ENCODE measurements around the gene RRAS2. TPM values are rescaled to one million over a fixed set of nuclear protein-coding genes. Genes with fewer than 3 reads are reported as not detected.
"Not testable (repeated sequence)": the region's sequence is repeated elsewhere in the genome, so short reads cannot be mapped to it uniquely, and the experiment has no call there.

Gene RRAS2
- total RNA-seq, 1 experiment from 2014 or later, result 41.1 TPM

DNA sequence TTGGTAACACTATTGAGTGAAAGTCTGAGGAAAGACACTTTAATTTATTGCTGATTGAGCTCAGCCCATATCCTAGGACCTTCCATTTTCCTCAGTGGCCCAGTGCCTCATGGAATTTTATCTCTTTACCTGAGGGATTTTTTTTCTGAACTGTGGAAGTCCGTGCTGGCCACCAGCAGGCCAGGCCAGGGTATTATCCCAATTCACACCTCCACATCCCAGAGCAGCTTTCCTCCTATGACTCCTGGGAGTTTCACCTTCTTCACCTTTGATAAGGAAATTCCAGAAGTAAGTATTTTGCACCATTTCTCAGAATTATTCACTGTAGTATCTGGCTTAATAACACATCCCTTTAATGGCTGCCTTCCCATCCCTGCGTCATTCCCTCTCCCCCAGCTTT, 13.0 kb upstream of the RRAS2 start:
- no peak for DNase-seq (ENCODE audit: low read depth)

DNA sequence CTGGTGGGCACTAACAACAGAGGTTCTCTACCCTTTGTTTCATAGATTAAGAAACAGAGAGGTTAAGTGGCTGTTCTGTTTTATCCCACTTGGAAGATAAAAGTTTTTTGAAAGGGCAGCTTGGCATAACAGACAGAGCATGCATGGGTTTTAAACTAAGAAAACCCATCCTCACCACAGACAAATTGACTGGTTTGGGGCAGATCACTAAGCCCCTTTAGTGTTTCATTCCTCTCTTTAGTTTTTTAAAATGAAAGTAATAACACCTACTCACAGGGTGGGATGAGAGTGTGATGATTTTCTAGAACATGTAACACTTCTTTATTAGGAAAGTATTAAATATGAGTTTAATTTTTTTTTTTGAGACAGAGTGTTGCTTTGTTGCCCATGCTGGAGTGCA, 12.3 kb upstream of the RRAS2 start:
- no peak for DNase-seq (ENCODE audit: low read depth)

DNA sequence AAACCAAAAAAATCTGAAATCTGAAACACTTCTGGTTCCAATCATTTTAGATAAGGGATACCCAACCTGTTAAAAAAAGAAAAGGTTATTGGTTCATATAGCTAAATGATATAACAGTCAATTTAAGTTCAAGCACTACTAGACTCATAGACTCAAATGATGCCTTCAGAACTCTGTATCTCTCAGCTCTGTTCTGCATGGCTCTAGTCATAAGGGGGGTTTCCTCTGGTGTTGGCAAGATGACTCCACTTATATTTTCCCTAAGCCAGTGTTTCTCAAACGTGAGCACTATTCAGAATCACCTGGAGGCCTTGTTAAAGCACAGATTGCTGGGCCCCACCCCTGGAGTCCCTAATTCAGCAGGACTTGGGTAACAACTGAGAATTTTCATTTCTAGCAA, 11.5 kb upstream of the RRAS2 start:
- DNase-seq (ENCODE audit: low read depth), result no peak

DNA sequence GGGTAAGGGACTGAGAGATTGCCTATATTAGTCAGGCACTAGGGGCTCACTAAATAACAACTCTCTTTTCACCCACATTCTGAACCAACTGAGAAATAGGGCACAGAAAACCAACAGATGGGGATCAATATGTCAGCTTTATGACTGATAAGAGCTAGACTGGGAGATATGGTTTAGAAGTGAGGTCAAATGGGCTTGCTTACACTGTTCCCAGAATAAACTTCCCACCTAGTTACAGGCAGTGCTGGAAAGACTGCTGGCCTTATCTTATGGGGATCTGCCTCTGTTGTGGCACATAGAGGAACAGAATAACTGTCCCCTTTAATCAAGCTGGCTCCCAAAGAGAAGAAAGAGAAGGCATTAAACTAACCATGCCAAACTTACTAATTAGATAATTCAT, 10.6 kb upstream of the RRAS2 start:
- no peak for DNase-seq (ENCODE audit: low read depth)

DNA sequence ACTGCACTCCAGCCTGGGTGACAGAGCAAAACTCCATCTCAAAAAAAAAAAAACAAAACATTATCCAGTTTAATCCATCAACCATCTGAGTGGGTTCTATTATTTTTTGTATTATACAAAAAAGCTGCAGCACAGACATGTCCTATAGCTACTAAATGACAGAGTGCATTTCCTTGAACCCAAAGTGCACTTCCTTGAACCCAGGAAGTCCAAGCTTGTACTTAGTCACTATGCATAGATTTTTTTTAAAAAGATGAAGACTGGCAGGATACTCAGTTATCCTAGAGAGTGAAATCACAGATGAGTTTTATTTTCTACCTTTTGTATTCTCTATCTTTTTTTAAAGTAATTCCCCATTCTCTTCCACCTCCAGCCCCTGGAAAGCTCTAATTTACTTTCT, 8.0 kb upstream of the RRAS2 start:
- no peak for DNase-seq (ENCODE audit: low read depth)

DNA sequence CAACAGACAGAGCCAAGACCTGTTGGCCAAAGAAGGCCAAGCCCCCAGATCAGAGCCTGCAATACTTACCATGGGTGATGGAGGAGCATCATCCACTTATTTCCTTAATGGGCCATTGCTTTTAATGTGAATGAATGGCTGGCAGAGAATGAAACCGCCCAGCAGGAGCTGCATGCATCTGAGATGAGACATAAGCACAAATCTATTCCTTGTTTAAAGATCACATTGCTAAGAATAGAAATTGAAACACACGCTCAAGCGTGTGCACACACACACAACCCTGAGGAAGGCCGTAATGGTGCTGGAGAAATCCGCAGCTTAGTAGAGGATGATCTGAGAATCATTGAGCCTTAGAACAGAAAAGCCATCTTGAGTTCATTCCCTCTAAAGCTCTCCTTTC, 5.3 kb upstream of the RRAS2 start:
- DNase-seq (ENCODE audit: low read depth), result no peak

DNA sequence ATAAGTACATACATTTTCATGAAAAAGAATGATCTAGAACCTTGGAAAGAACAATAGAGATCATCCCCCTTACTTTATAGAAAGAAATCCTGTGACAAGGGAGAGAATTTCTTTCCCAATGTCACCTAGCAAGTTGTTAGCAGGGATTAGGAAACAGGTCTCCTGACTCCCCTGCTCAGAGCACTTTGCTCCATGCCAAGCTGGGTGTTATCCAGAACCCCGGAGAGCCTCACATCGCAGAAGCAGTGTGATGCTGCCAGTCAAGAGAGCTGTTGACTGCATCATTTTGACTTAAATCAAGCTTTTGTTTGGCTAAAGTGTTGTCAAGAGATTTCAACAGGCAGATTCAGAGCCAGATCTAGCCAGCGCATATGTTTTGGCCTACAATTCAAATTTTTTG, 3.6 kb upstream of the RRAS2 start:
- DNase-seq (ENCODE audit: low read depth), result no peak

DNA sequence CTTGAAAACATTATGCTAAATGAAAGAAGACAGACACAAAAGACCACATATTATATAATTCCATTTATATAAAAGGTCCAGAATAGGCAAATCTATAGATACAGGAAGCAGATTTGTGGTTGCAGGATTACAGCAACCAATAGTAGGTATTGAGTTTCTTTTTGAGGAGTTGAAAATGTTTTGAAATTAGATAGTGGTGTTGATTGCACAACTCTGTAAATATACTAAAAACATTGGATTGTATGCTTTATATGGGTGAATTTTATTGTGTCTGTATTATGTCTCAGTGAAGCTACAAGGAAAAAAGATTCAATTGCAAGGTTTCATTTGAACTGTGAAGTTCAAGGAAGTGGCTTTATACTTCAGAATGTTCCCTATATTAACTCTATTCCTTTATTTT, 3.0 kb upstream of the RRAS2 start:
- no peak for DNase-seq (ENCODE audit: low read depth)

DNA sequence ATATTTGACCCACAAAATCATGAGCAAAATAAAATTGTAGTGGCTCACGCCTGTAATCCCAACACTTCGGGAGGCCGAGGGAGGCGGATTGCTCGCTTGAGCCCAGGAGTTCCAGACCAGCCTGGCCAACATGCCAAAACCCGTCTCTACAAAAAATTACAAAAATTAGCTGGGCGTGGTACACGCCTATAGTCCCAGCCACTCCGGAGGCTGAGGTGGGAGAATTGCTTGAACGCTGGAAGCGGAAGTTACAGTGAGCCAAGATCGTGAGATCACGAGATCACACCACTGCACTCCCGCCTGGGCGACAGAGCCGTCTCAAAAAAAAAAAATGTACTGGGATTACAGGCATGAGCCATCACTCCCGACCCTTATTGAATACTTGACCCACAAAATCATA, 2.0 kb upstream of the RRAS2 start:
- DNase-seq (ENCODE audit: low read depth), result no peak

DNA sequence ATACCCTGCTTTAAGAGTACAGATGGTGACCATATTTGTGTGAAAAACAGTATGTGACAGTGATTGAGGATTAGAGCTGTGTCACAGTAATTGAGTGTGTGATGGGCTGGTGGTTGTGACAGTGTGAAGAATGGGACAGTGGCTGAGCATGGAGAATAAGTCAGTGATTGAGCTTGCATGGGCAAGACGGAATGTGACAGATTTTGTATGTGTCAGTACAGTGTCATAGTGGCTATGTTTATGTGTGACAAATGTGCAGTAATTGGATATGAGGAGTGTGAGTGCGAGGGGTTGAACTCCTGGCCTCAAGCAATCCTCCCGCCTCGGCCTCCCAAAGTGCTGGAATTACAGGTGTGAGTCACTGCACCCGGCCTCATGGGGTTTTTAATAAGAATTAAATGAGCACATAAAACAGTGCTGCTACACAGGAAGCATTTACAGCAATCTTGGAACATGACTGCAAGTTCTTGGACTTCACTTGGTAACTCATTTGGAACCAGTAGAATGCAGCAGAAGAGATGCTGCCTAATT, 583 bp upstream of the RRAS2 start:
- DNase-seq (ENCODE audit: low read depth), result peak; percentile 17

DNA sequence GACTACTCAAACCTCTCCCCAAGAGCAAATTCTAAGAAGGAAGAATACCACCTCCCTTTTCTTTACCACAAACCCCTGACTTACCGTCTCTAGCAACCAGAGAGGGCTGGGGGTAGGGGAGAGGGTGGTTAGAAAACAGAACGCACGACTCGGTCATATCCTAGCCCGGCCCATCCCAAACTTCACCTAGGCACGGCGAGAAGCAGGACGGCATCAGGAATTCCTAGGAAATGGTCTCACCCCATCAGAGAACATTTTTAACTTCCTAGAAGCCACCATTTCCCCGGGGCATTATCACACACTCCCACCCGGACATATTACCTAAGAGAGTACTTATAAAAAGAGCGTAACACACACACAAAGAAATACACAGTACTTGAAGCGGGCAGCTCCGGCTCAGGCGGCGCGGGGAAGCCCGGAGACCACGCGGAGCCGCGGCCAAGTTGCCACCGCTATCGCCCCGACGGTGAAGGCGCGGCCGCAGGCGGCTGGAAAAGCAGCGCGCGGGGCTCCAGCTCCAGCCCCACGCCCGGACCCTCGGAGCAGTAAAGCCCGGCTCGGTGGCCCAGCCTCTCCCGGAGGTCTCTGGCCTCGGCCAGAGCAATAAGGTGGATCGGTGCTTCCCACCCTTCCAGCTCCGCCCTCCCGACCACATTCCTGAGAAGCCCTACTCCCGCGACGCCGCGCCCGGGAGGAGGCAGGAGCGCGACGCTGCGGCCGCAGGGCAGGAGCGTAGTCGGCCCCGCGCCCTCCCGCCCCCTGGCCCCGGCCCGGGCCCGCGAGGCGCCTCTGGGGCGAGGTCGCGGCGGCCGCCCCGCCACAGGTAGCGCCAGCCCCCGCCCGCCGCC, 878 bp downstream of the RRAS2 start:
- DNase-seq (ENCODE audit: low read depth), result peak; percentile 65

DNA sequence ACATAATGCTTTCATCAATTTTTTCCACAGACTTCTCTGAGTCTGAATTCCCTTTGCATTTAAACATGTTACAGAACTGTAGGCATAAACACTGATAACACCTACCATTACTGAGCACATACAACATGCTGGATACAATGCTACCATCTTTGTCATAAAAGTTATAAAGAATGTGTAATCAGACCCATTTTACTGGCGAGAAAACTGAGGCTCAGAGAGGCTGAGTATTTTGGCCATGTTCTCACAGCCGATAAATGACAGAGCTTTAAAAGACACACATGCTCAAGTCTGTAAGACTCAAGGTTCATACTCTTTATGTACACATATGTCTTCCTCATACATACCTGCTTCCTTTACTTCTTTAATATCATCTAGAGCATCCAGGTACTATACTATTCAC, 2.6 kb downstream of the RRAS2 start:
- DNase-seq (ENCODE audit: low read depth), result no peak

DNA sequence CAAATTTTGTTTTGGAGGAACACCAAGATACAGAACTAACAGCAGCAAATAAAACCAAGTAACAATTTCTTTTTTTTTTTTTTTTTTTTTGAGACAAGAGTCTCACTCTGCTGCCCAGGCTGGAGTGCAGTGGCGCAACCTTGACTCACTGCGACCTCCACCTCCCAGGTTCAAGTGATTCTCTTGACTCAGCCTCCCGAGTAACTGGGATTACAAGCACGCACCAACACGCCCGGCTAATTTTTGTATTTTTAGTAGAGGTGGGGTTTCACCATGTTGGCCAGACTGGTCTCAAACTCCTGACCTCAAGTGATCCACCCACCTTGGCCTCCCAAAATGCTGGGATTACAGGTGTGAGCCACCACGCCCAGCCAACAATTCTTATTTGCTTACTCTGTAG, 4.4 kb downstream of the RRAS2 start:
- DNase-seq (ENCODE audit: low read depth), result not testable (repeated sequence)

DNA sequence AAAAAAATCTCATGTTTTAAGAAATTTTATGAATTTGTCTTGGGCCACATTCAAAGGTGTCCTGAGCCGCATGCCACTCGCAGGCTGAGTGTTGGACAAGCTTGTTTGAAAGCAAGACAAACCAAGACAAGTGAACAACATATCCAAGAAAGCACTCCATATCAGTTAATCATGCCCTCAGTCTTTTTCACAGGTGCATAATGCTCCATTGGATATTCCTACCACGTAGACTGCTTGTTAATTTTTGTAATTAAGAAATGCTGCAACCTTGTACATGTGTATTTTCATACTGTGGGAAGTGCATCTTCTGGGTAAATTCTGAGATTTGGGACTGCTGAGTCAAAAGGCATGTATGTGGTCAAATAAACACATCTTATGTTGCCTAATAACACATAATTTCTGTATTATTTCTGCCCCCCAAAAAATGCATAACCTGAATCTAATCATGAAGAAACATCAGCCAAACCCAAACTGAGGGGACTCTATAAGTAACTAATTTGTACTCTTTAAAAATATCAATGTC, 8.2 kb downstream of the RRAS2 start:
- no peak for DNase-seq (ENCODE audit: low read depth)

DNA sequence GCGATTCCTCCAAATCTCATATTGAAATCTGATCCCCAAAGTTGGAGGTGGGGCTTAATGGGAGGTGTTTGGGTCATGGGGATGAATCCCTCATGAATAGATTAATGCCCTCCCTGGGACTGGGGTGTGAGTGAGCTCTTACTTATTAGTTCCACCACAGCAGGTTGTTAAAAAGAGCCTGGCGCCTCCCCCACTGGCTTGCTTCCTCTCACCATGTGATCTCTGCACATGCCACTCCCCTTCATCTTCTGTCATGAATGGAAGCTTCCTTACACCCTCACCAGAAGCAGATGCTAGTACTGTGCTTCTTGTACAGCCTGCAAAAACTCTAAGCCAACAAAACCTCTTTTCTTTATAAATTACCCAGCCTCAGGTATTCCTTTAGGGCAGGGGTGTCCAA, 8.8 kb downstream of the RRAS2 start:
- DNase-seq (ENCODE audit: low read depth), result no peak

DNA sequence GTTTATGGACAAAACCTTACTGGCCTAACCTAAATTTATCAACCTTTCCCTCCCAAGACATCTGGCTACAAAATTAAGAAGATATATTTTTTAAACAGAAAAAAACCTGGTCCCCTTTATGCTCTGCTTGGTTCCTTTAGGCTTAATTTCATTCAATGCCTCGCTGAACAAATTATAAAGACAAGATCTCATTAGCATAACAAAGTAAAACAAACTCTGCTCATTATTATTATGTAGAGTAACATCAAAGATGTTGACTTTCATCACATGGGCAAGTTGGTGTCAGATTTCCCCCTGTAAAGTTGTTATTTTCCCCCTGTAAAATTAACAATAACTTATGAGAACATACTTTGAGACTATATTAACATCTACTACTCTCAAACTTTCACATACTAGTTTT, 11.0 kb downstream of the RRAS2 start:
- no peak for DNase-seq (ENCODE audit: low read depth)

DNA sequence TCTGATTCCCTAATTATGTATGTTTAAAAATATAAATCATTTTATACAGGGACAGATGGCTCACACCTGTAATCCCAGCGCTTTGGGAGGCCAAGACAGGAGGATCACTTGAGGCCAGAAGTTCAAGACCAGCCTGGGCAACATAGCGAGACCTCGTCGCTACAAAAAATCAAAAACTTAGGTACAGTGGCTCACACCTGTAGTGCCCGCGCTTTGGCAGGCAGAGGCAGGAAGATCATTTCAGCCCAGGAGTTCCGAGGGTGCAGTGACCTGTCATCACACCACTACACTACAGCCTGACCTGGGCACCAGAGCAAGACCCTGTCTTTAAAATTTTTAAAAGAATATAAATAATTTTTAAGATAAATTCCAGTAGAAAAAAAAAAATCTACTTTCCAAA, 11.5 kb downstream of the RRAS2 start:
- DNase-seq (ENCODE audit: low read depth), result no peak

DNA sequence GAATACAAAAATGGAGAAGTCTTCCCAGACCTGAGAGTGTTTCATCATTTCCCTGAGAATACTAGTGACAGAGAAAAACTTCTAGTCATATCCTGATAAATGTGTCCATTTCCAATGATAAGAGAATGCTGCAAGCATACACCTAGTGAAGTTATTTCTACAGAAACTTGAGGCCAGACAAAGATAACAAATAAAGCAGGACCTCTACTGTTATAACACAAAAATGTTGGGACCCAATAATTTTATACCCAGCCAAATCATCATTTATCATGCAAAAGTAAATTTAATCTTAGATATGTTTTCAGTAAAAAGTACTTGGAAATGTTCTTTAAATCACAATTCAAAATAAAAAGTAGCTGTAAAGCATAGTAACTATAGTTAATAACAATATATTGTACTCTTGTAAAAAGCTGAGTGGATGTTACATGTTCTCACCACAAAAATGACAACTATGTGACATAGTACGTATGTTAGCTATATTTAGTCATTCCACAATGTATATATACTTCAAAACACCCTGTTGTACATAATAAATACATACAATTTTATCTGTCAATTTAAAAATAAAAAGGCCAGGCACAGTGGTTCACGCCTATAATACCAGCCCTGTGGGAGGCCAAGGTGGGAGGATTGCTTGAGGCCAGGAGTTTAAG, 12.6 kb downstream of the RRAS2 start:
- no peak for DNase-seq (ENCODE audit: low read depth)

DNA sequence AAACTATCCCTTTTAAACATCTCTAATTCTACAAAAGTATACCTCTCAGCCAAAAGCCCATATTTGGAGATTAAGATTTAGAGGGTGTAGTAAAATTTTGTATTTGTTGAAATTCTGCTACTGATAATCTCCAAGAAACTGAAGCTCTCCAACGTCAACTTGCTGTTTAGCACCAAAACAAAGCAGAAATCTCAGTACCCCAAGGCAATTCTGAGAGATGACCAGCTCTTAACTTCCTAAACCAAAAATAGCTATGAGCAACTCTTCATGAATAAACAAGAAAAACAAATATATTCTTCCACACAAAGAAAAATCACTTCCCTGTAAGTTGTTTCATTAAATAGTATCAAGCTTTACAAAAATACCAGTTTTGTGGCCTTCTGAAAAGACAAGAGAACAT, 13.3 kb downstream of the RRAS2 start:
- peak; percentile 51 for DNase-seq (ENCODE audit: low read depth)

DNA sequence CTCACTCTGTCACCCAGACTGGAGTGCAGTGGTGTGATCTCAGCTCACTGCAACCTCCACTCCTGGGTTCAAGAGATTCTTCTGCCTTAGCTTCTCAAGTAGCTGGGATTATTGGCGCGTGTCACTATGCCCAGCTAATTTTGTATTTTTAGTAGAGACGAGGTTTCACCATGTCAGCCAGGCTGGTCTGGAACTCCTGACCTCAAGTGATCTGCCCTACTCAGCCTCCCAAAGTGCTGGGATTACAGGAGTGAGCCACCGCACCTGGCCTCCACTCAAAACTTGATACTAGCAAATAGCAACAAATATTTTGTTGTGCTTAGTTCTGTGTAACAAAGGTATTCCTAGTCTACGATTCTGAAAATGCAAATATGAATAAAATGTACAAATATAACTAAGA, 14.0 kb downstream of the RRAS2 start:
- not testable (repeated sequence) for DNase-seq (ENCODE audit: low read depth)

DNA sequence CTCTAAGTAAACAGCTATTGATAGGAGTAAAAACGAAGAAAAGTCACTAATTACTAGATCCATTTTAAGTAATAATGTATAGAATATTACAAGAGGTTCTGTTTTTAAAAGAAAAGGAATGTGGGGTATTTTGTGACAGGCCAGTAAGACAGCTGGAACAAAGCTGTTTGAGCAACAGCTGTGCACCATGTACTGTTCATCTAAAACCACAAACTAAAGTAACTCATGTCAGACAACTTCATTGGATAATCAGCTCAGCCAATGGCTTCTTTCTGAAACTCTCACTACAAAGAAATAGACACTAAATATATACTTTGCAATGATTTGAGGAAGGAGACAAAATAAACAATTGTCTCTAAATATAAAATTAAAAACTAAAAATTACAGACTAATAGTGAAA, 16.1 kb downstream of the RRAS2 start:
- peak; percentile 67 for DNase-seq (ENCODE audit: low read depth)

DNA sequence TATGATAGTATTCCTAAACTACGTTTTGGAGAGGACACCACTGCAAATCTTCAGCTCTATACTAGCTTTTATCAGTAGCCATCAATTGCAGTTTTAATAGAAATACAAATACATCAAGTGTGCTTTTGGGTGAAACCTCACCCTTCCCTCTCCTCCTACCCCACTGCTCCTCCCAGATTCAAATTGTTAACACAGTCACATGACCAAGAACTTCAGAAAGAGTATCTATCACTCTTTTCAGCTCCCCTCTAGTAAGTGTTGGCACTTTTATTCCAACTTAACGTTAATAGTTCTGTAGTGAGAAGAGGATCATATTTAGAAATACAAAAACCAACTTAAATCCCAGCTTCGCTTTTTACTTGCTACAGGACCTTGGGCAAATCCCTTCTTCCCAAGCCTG, 17.0 kb downstream of the RRAS2 start:
- DNase-seq (ENCODE audit: low read depth), result no peak

DNA sequence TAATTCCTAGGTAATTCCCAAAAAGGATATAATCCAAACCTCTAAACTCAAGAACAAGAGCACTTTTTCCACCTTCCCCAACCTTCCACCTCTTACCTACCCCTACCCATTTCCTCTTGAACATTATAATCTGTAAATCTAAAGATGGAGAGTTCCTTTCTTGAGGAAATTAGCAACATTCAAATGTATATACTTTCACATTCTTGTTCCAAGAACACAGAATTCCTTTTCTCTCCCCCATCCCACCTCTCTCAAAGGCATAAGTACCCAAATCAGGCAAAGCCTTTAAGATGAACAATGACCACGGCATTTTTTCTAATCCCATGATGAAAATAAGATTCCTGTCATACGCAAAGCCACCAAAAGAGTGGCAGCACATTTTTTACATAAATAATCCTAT, 18.3 kb downstream of the RRAS2 start:
- DNase-seq (ENCODE audit: low read depth), result no peak

All from RPMI7951 (cell line).